Omental fat pad (tissue), 4 donors: Measurements from ENCODE around the gene BABAM2. TPM values are rescaled to one million over a fixed set of nuclear protein-coding genes. Genes with fewer than 3 reads are reported as not detected.

ENCODE experiments used
- ATAC-seq: fragments of 150-250 bp; one replicate; pipeline ENCODE4 v1.9.1; 2016; ENCODE audit warnings: mild to moderate bottlenecking, moderate library complexity; ENCODE audit not compliant: low FRiP score
- DNase-seq: peaks from one replicate; pipeline ENCODE4 v3.0.0-alpha.2; 2019; ENCODE audit warnings: low spot score
- total RNA-seq, 4 donors: library from RNA; depleted of rRNA; stranded (reverse); fragments of >200 nt; gene quantifications; one replicate each; pipeline ENCODE4 v1.1.0, GENCODE V29; 2016
- TF ChIP-seq, protein P1 (sequence below), 3 donors: fragments of 450-650 bp; IDR thresholded peaks; one replicate each; pipeline ENCODE4 v1.5.1; 2016 to 2017; ENCODE audit warnings: antibody characterized with exemption in 3 of 3, mild to moderate bottlenecking in 3 of 3, moderate library complexity in 2 of 3

The BABAM2 gene
- total RNA-seq, 4 donors from 2014 or later, result 29.2 to 41.0 (median 36.5) TPM

DNA sequence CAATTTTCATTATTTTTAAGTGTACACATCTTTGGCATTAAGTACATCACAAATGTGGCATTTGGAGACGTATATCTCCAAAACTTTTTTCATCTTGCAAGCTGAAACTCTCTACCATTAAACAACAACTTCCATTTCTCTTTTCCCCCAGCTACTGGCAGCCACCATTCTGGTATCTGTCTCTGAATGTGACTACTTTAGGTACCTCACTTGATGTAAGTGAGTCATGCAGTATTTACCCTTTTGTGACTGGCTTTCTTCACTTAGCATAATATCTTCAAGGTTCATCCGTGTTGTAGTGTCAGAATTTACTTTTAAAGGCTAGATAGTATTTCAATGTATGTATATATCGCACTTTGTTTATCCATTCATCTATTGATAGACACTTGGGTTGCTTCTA is 17.0 kb downstream of the BABAM2 start:
- DNase-seq, result no peak
- no peak for ATAC-seq

DNA sequence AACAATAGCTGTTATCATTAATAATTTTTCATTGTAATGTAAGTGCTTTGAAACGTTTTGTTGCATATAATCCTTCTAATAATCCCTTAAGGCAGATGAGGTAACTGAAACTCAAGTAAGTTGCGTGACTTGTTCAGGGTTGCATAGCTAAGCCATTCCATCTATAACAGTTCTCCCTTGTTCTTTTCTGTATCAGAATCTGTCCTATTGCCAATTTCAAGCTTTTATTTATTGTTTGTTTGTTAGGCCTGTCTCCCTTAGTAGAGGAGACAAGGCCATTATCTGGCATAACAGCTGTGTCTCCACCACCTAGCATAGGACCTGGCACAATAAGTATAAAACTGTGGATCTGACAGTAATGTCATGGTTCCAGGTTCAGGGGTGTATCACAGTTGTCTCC is 19.4 kb downstream of the BABAM2 start:
- no peak for ATAC-seq
- no peak for DNase-seq
- TF ChIP-seq, protein P1, sequence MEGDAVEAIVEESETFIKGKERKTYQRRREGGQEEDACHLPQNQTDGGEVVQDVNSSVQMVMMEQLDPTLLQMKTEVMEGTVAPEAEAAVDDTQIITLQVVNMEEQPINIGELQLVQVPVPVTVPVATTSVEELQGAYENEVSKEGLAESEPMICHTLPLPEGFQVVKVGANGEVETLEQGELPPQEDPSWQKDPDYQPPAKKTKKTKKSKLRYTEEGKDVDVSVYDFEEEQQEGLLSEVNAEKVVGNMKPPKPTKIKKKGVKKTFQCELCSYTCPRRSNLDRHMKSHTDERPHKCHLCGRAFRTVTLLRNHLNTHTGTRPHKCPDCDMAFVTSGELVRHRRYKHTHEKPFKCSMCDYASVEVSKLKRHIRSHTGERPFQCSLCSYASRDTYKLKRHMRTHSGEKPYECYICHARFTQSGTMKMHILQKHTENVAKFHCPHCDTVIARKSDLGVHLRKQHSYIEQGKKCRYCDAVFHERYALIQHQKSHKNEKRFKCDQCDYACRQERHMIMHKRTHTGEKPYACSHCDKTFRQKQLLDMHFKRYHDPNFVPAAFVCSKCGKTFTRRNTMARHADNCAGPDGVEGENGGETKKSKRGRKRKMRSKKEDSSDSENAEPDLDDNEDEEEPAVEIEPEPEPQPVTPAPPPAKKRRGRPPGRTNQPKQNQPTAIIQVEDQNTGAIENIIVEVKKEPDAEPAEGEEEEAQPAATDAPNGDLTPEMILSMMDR (IDR thresholded peaks at IDR 0.05), result no peak

More for the DNA sequence above, 17.0 kb downstream of the BABAM2 start:
- TF ChIP-seq, protein P1 (IDR thresholded peaks at IDR 0.05), result no peak

DNA sequence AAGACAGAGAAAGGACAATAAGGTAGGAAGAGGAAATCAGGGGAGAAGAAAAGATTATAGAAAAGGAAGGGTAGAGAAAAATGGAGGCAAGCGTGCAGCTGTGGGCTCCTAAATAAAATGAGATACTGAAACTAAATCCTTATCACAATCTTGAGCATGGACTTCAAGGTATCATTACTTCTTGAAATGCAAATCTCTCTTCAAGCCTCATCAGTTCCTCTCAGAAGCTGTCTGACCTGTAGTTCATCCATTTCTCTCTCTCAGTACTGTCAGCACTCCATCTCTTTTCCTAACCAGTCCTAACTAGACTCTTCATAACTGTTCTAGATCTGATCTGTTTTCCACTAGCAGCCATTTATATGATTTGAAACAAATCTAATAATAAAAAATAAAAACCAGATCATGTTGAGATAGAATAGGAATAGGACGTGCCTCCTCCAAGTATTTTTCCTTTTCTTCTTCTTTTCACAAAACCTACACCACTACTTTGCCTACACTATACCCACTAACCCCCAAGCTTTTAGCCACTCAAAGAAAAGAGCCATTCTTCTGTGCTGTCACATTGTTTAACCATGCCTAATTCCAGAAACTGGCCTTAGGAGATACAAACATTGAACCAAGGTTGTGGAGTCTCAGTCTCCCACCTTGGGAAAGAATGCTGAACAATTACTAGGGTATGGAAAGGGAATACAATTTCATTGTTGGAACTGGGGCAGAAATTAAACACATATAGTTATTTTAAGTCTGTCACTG is 21.1 kb downstream of the BABAM2 start:
- ATAC-seq (no peak), DNase-seq (no peak)
- TF ChIP-seq, protein P1 (IDR thresholded peaks at IDR 0.05), result no peak

DNA sequence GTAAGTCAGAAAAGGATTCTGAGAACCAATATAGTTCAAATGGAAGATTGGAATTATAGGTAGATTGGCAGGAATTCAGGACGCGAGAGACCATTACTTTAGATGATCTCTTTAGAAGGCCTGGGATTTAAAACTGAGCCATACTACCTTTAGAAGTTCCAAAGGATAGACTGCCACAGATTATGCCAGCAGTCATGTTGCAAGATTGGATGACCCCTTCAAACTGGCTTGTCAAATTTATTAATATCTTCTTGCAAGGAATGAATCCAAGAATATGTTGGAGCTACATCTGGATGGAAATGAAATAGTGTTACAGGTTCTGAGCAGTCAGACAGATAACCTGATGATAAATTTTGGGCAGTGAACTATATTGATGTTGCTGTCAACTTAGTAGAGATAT is 22.0 kb downstream of the BABAM2 start:
- TF ChIP-seq, protein P1 (IDR thresholded peaks at IDR 0.05), result no peak

DNA sequence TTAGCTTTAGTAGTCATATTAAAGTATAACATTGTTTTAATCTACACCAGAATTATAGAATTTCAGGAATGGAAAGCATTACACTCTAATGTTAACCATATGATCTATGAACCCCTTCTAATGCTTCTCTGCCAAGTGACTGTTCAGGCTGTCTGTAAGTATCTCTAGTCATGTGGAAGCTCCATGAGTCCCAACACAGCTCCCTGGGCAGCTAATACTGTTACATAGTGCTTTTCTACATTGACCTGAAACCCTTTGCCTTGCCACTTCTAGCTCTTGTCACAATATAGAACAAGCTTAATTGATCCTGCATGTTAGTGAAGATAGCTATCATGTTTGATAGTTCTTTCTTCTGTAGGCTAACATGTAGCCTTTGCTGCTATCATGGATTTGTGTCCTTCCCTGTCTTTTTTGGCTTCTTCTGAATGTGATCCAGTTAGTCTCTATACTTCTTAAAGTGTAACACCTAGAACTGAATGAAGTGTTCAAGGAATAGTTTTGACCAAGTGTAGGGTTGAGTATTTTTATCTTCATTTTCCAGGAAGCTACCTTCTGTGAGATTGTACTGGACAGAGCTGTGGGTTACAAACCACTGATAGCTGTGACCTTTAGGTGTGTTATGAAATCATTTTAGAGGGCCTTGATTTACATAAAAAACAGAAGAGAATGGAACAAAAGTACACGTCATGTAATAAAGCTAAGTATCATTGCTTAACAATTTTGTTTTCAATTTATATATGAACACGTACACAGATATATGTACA is 23.7 kb downstream of the BABAM2 start:
- no peak for DNase-seq
- TF ChIP-seq, protein P1 (IDR thresholded peaks at IDR 0.05), result no peak
- no peak for ATAC-seq

More for the DNA sequence above, 22.0 kb downstream of the BABAM2 start:
- ATAC-seq, result no peak
- no peak for DNase-seq

DNA sequence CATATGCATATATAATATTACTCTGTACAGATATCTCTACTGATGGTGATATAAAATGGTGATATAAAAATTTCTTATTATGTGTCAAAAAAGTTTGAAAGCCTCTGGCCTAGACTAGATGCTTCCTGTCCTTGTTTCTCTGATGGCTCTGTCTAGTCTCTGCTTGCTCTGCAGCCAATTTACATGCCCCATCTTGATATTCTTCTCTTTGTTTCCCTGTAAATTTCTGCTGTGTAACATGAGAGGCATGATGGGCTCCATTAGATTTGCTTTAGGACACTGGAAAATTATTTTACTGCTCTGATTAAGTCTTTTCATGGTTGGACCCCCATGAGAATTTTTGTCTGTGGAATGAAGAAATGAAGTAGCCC is 24.3 kb downstream of the BABAM2 start:
- ATAC-seq, result peak; percentile 6
- TF ChIP-seq, protein P1 (IDR thresholded peaks at IDR 0.05), result no peak
- DNase-seq, result no peak
